Activated CD8-positive, alpha-beta T cell treated with anti-CD3 and anti-CD28 coated beads, Interleukin-2, amount 10 ng/mL, durations not matched to agents 7 days and 5 days (primary cell): Measurements from ENCODE around the gene FGF22. TPM values are rescaled to one million over a fixed set of nuclear protein-coding genes. Genes with fewer than 3 reads are reported as not detected.
A peak's percentile ranks its signal among the peaks of the same experiment; 100 is the strongest.

ENCODE experiments used
- ATAC-seq: fragments of 150-1000 bp; cut with Tn5 transposase; one replicate; pipeline ENCODE4 v1.10.0; 2021; ENCODE audit warnings: moderate library complexity
- CTCF ChIA-PET: fragments of 350-600 bp; sonication (Branson Sonifier 250); formaldehyde crosslinking; loops from one replicate; lab custom pipeline; 2021; ENCODE audit warnings: antibody characterized with exemption; lab: Charles Lee
- POLR2A ChIA-PET: fragments of 350-600 bp; sonication (Branson Sonifier 250); formaldehyde crosslinking; loops from one replicate; lab custom pipeline; 2021; ENCODE audit warnings: antibody characterized with exemption; lab: Charles Lee
- DNase-seq: peaks from one replicate; pipeline ENCODE4 v3.0.0-alpha.2; 2020
- H3K27ac Mint-ChIP-seq: one replicate; pipeline ENCODE4 v1.8.0; 2021; ENCODE audit warnings: mild to moderate bottlenecking, mixed read lengths
- H3K27me3 Mint-ChIP-seq: one replicate; pipeline ENCODE4 v1.8.0; 2021; ENCODE audit warnings: low read depth, mixed read lengths
- H3K36me3 Mint-ChIP-seq: one replicate; pipeline ENCODE4 v1.8.0; 2021; ENCODE audit warnings: low read depth, mixed read lengths
- H3K4me1 Mint-ChIP-seq: one replicate; pipeline ENCODE4 v1.8.0; 2021; ENCODE audit warnings: low read depth, mixed read lengths
- H3K4me3 Mint-ChIP-seq: one replicate; pipeline ENCODE4 v1.8.0; 2021; ENCODE audit warnings: mild to moderate bottlenecking, mixed read lengths
- H3K9me3 Mint-ChIP-seq: one replicate; pipeline ENCODE4 v1.8.0; 2022; ENCODE audit warnings: mixed read lengths; ENCODE audit not compliant: insufficient read depth
- total RNA-seq, 2 experiments: library from RNA; stranded (reverse); gene quantifications; one replicate each; pipeline ENCODE4 v1.2.3, GENCODE V29; 2021

Gene FGF22
- total RNA-seq, 2 experiments from 2014 or later: not detected

DNA sequence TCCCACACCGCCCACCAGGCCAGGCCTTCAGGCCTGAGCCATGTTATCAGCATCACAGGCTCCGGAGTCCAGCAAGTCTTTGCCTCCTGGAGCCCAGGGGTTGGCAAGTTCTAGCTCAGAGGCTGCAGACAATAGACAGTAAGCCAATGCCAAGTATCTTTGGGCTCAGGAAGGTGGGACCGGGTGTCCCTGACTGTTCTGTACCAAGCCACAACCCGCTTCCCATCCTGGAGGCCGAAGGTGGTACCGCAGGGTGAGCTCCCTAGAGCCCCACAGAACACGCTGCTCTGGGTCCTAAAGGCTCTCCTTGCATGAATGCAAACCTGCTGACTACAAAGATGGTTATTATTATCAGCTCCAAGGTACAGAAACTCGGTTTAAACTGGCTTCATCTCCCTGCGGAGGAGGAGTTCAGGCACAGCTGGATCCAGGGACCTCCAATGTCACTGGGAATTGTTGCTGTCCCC, 31.0 kb downstream of the FGF22 start:
- Mint-ChIP-seq H3K4me3 (no peak overlapping the region), H3K36me3 (no peaks in the 10 kb centered on the region), H3K27ac (no peak overlapping the region), H3K4me1 (no peaks in the 10 kb centered on the region), H3K9me3 (no peaks in the 10 kb centered on the region), H3K27me3 (peaks cover 21% of the 10 kb centered on the region)
- peak; percentile 41 for ATAC-seq
- POLR2A ChIA-PET: no interaction called here
- no peak for DNase-seq
- CTCF ChIA-PET: interaction anchor here (1.1 kb wide), 1 partner anchor 64 kb away, joined by 3 read pairs; no protein-coding TSS in a partner anchor

DNA sequence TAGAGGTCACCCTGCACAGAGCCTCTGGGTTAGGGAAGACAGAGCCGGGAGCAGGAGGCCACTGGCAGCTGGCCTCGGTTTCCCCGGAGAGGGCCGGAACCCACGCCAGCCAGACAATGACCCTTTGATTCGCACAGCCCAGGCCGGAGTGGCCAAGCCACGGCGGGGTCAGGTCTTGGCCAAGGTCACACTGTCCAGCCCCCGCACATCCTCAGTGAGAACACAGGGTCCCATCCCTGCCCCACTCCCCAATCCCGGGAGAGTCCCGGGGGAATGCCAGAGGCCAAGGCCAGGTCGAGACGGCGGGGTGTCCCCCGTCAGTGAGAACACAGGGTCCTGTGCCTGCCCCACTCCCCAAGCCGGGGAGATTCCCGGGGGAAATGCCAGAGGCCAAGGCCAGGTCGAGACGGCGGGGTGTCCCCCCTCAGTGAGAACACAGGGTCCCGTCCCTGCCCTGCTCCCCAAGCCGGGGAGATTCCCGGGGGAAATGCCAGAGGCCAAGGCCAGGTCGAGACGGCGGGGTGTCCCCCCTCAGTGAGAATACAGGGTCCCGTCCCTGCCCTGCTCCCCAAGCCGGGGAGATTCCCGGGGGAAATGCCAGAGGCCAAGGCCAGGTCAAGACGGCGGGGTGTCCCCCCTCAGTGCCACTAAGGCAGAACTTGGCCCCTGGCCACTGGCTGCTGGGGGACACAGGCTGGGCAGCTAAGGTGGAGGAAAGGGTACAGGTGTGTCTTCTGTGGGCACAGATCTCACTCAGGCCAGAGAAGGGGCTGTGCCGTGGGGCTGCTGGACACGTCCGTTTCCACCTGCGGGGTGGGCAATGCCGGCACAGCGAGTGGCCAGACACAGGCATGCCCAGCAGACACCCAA, 34.8 kb downstream of the FGF22 start:
- Mint-ChIP-seq H3K36me3 (no peaks in the 10 kb centered on the region), H3K4me1 (peaks cover 3% of the 10 kb centered on the region), H3K27ac (no peak overlapping the region), H3K4me3 (no peak overlapping the region), H3K27me3 (peaks cover 17% of the 10 kb centered on the region), H3K9me3 (no peaks in the 10 kb centered on the region)
- POLR2A ChIA-PET: no interaction called here
- CTCF ChIA-PET: no interaction called here
- DNase-seq (no peak), ATAC-seq (no peak)

DNA sequence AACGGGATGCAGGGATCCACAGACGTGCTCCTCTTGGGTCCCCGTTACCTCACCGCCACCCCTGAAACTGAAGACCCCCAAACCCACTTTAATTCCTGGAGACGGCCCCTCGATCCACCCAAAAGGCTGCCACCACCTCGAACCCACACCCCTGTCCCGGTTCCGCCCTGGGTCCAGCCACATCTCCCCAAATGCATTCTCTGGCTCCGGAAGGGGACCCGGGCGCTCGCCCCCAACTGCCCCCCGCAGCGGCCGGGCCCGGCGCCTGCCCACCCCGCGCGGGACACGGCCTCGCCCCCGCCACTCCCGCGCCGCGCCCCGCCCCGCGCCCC, 36.3 kb downstream of the FGF22 start:
- no peak overlapping the region for H3K27ac Mint-ChIP-seq
- ATAC-seq (no peak), DNase-seq (no peak)
- no peak overlapping the region for H3K4me3 Mint-ChIP-seq
- peaks cover 6% of the 10 kb centered on the region for H3K4me1 Mint-ChIP-seq
- POLR2A ChIA-PET: no interaction called here
- H3K9me3 Mint-ChIP-seq: no peaks in the 10 kb centered on the region
- H3K27me3 Mint-ChIP-seq: peaks cover 17% of the 10 kb centered on the region
- no peaks in the 10 kb centered on the region for H3K36me3 Mint-ChIP-seq
- CTCF ChIA-PET: no interaction called here

DNA sequence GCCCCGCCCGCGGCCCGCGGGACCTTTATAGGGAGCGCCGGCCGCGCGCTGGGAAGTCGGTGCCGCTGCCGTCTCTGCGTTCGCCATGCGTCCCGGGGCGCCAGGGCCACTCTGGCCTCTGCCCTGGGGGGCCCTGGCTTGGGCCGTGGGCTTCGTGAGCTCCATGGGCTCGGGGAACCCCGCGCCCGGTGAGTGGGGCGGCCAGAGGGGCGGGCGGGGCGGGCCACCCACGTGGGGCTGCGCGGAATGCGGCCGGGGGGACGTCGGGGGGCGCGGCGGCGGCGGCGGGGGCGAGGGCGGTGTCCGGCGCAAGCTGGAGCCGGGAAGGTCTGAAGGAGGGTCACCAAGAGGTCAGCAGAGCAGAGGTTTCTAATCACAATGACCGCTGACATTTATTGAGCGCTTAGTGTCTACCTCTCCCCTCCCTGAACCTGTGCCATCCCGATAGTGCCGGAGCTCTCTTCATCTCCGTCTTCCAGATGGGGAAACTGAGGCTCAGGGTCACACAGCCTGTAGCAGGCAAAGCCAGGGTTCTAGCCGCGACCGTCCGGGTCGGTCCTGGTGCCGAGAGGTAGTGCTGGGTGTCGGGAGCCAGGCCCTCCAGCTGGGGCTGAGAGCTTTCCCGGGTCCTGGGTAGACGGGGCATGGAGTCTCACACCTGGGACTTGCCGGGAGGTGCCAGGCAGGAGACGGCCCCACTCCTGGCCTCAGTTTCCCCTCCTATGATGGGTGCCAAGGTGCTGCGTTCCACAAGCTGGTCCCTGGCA, 36.8 kb downstream of the FGF22 start, which contains the start of gene FSTL3:
Gene FSTL3, plus strand, starts transcription at position 54 of the 767 bp plus-strand sequence. Its CDS starts 32 bp downstream, at position 86.
- H3K9me3 Mint-ChIP-seq: no peaks in the 10 kb centered on the region
- H3K27ac Mint-ChIP-seq: no peak within 1 kb of the TSS
- ATAC-seq: no peak
- peaks cover 17% of the 10 kb centered on the region for H3K27me3 Mint-ChIP-seq
- POLR2A ChIA-PET: no interaction called here
- CTCF ChIA-PET: no interaction called here
- DNase-seq: no peak
- H3K36me3 Mint-ChIP-seq: no peaks in the 10 kb centered on the region
- peaks cover 9% of the 10 kb centered on the region for H3K4me1 Mint-ChIP-seq
- no peak within 1 kb of the TSS for H3K4me3 Mint-ChIP-seq

DNA sequence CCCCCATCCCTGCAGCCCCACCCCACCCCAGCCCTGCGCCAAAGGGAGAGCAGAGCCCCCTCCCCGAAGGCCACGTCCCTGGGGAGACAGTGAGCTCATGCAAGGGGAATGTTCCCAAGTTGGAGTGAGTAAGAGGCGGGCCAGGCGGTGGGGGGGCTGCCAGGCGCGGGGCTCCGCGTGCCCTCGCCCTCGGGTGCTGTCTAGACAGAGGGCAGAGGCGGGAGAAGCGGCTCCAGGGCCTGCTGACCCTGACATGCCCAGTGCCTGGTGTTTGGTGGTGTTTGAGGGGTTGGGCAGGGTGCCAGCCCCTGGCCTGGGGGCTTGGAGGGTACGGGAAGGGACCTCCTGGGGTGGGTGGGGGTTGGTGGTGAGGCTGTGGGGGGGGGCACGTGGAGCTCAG, 37.5 kb downstream of the FGF22 start:
- Mint-ChIP-seq H3K27ac (no peak overlapping the region), H3K27me3 (peaks cover 17% of the 10 kb centered on the region), H3K4me3 (no peak overlapping the region), H3K4me1 (peaks cover 9% of the 10 kb centered on the region), H3K36me3 (no peaks in the 10 kb centered on the region), H3K9me3 (no peaks in the 10 kb centered on the region)
- no peak for ATAC-seq
- POLR2A ChIA-PET: no interaction called here
- no peak for DNase-seq
- CTCF ChIA-PET: interaction anchor here (1.5 kb wide), 1 partner anchor 57 kb away, joined by 6 read pairs; no protein-coding TSS in a partner anchor

DNA sequence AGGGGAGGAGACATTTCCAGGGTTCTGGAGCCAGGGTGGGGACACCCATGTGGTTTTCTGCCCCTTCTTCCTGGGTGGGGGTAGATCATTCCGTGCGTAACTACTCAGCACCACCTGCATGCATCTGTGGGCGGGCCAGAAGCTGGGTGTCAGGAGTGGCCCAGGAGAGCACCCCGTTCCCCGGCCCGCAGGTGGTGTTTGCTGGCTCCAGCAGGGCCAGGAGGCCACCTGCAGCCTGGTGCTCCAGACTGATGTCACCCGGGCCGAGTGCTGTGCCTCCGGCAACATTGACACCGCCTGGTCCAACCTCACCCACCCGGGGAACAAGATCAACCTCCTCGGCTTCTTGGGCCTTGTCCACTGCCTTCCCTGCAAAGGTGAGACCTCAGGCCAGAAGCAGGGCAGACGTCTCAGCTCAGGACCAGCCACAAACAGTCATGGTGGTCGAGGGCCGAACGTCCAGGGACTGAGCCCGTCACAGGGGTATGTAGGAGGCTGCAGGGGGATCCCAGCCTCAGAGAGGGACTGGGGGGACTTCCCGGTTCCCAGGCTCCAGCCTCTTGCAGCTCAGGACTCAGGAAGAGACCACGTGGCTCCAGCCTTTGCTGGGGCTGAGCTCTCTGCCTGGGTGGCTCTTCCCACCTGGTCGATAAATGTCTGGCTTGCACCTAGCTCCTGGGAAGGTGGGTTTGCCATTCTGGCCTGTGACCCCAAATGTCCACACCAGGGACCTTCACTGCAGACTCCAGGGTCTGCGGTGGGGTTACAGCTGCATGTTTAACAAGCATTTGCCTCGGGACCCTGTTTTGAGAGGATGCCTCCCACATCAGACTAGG, 38.1 kb downstream of the FGF22 start:
- H3K36me3 Mint-ChIP-seq: no peaks in the 10 kb centered on the region
- no peak for DNase-seq
- no peak overlapping the region for H3K27ac Mint-ChIP-seq
- H3K4me3 Mint-ChIP-seq: no peak overlapping the region
- POLR2A ChIA-PET: interaction anchor here (0.6 to 0.7 kb wide), 2 partner anchors 59 to 106 kb away, joined by 3 read pairs; no protein-coding TSS in a partner anchor
- H3K27me3 Mint-ChIP-seq: peaks cover 17% of the 10 kb centered on the region
- no peaks in the 10 kb centered on the region for H3K9me3 Mint-ChIP-seq
- ATAC-seq: no peak
- peaks cover 9% of the 10 kb centered on the region for H3K4me1 Mint-ChIP-seq
- CTCF ChIA-PET: interaction anchor here (1.5 kb wide), 1 partner anchor 56 kb away, joined by 6 read pairs; no protein-coding TSS in a partner anchor

DNA sequence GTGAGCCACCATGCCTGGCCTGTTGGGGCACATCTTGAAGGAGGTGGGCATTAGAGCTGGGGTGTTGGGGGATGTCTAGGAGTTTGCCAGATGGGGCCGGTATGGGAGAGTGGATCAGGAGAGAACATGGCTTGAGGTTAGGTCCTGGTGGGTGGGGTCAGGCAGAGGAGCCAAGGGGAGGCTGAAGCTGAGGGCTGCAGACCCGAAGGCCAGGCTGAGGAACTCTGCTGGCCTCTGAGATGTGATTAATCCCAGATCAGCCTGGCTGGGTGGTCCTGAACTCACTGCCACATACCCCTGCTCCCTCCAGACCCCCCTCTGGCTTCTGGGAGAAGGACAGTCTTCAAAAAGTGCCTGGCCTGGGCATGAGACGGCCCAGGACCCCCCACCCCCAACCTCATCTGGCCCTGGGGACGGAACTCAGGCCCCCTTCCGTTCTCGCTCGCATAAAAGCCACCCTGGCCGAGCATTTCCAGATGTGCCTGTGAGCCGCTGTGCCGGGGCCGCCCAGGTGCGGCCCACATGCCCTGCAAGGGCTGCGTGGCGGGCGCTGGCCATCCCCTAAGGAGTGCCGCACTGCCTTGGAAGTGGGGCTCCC, 39.2 kb downstream of the FGF22 start:
- no peak for ATAC-seq
- CTCF ChIA-PET: interaction anchor here (0.6 to 2.3 kb wide), 2 partner anchors 15 to 25 kb away, joined by 3 to 6 read pairs; no protein-coding TSS in a partner anchor

DNA sequence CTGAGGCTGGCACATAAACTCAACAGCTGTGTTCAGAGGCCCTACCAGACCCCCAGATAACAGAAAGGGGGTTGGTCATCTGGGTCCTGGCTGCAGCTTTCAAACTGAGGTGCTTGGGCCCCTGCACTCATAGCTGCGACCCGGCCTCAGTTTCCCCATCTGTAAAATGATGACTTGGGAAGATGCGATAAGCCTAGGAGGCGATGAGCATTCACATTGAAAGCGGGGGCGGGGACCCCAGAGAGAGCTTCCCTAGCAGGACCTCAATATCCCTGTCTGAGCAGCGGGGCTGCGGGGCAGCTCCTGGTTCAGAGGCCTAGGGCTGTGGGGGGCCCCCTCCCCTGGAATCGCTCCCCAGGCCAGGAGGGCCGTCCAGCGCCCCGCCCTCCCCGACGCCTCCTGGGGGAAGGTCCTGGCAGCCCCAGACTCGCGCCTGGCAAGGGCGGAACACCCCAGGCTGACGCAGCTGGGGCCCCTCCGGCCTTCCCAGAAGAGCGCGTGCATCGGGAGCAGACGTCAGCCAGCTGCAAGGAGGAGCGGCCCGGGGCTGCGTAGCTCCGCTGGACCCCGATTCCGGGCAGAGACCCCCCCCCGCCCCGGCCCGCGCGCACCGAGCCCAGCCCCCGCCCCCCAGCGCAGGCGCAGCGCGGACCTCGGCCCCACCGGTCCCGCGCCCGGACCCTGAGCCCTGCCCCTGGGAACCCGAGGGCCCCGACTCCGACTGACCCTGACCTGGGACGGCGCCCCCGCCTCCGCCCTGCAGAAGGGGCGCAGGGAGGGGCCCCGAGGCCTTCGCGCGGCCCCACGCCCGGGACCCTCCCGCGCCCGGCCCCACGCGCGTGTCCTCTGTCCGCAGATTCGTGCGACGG, 40.0 kb downstream of the FGF22 start:
- no peaks in the 10 kb centered on the region for H3K36me3 Mint-ChIP-seq

More for the DNA sequence above, 39.2 kb downstream of the FGF22 start:
- H3K4me1 Mint-ChIP-seq: peaks cover 9% of the 10 kb centered on the region
- H3K27me3 Mint-ChIP-seq: peaks cover 15% of the 10 kb centered on the region
- POLR2A ChIA-PET: interaction anchor here (1.9 kb wide), 1 partner anchor 16 kb away, joined by 10 read pairs; the partner anchor contains the start of gene RNF126
- no peak for DNase-seq
- peak overlapping the region; percentile 67 for H3K4me3 Mint-ChIP-seq
- peak overlapping the region; percentile 20 for H3K27ac Mint-ChIP-seq
- H3K9me3 Mint-ChIP-seq: no peaks in the 10 kb centered on the region
- H3K36me3 Mint-ChIP-seq: no peaks in the 10 kb centered on the region

DNA sequence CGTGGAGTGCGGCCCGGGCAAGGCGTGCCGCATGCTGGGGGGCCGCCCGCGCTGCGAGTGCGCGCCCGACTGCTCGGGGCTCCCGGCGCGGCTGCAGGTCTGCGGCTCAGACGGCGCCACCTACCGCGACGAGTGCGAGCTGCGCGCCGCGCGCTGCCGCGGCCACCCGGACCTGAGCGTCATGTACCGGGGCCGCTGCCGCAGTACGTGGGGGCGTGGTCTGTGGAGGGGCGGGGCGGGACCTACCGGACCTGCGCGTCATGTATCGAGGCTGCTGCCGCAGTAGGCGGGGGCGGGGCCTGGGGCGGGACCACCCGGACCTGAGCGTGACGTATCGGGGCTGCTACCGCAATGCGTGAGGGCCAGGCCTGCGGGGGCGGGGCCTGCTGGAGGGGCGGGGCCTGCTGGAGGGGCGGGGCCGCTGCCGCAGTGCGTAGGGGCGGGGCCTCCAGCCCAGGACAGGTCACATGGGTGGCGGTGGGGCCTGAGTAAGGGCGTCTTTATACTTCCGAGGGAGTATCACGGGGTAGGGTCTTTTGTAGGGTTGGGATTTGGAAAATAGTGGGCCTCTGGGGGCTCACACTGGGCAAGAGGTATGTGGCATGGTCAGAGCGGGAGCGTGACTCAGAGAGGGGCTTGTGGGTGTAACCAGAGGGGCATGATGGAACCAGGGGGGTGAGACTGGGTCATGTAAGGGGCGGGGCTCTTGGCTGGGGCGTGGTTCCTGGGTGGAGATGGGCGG, 40.8 kb downstream of the FGF22 start:
- ChIA-PET CTCF (interaction anchor here (0.9 to 2.3 kb wide), 4 partner anchors 24 to 69 kb away, joined by 3 to 6 read pairs (median 4); no protein-coding TSS in a partner anchor), POLR2A (interaction anchor here (1.4 to 1.9 kb wide), 2 partner anchors 17 to 19 kb away, joined by 3 to 10 read pairs; partner anchors contain the start of gene RNF126)
- ATAC-seq: peak; percentile 86
- Mint-ChIP-seq H3K4me1 (peaks cover 9% of the 10 kb centered on the region), H3K27me3 (peaks cover 8% of the 10 kb centered on the region), H3K27ac (peak overlapping the region; percentile 98), H3K9me3 (no peaks in the 10 kb centered on the region), H3K36me3 (no peaks in the 10 kb centered on the region), H3K4me3 (peak overlapping the region; percentile 83)
- DNase-seq: peak; percentile 100

More for the DNA sequence above, 40.0 kb downstream of the FGF22 start:
- peak; percentile 34 for DNase-seq
- peaks cover 9% of the 10 kb centered on the region for H3K4me1 Mint-ChIP-seq
- peak; percentile 7 for ATAC-seq
- peak overlapping the region; percentile 43 for H3K27ac Mint-ChIP-seq
- ChIA-PET CTCF (interaction anchor here (0.6 to 2.3 kb wide), 4 partner anchors 16 to 68 kb away, joined by 3 to 6 read pairs (median 3); no protein-coding TSS in a partner anchor), POLR2A (interaction anchor here (1.4 to 1.9 kb wide), 2 partner anchors 16 to 18 kb away, joined by 3 to 10 read pairs; partner anchors contain the start of gene RNF126)
- H3K27me3 Mint-ChIP-seq: peaks cover 13% of the 10 kb centered on the region
- H3K9me3 Mint-ChIP-seq: no peaks in the 10 kb centered on the region
- H3K4me3 Mint-ChIP-seq: peak overlapping the region; percentile 83
